Upper lobe of right lung (tissue), 1 donor: ENCODE results near the gene NAAA. TPM values are rescaled to one million over a fixed set of nuclear protein-coding genes. Genes with fewer than 3 reads are reported as not detected.
"Not testable (repeated sequence)": the region's sequence is repeated elsewhere in the genome, so short reads cannot be mapped to it uniquely, and the experiment has no call there.

Source experiments
- ATAC-seq: fragments of 200-7000 bp; cut with Tn5 transposase; one replicate; pipeline ENCODE4 v1.9.1; 2020; ENCODE audit warnings: mild to moderate bottlenecking, moderate library complexity
- DNase-seq: peaks from one replicate; pipeline ENCODE4 v3.0.0-alpha.2; 2020
- H3K27ac ChIP-seq: fragments of 200-600 bp; one replicate; pipeline ENCODE4 v1.8.0; 2022
- H3K27me3 ChIP-seq: fragments of 200-600 bp; one replicate; pipeline ENCODE4 v1.8.0; 2022; ENCODE audit warnings: mild to moderate bottlenecking
- H3K36me3 ChIP-seq: fragments of 200-600 bp; one replicate; pipeline ENCODE4 v1.8.0; 2022
- H3K4me1 ChIP-seq: fragments of 200-600 bp; one replicate; pipeline ENCODE4 v1.8.0; 2022
- H3K4me3 ChIP-seq: fragments of 200-600 bp; one replicate; pipeline ENCODE4 v1.8.0; 2022; ENCODE audit warnings: mild to moderate bottlenecking
- H3K9me3 ChIP-seq: fragments of 200-600 bp; one replicate; pipeline ENCODE4 v1.8.0; 2022
- CTCF ChIP-seq: fragments of 200-600 bp; IDR thresholded peaks from one replicate; pipeline ENCODE4 v1.8.0; 2022; ENCODE audit warnings: antibody characterized with exemption
- intact Hi-C: fragments of 100-400 bp; cut with DNase I; formaldehyde crosslinking; loops from one replicate; pipeline ENCODE4 v1.11.0; 2022
- total RNA-seq: library from RNA; stranded (reverse); fragmentation: NEBNext Ultra II Directional; extraction: Animal tissue kit (Norgen Biotek cat#: 25700); gene quantifications from one replicate; pipeline ENCODE4 v1.2.1, GENCODE V29; 2021
- donor health status: DM: no; HTN: yes; CAD: no; lungs with severe emphysema.

The NAAA gene
- total RNA-seq, 1 donor from 2014 or later, result 24.1 TPM

DNA sequence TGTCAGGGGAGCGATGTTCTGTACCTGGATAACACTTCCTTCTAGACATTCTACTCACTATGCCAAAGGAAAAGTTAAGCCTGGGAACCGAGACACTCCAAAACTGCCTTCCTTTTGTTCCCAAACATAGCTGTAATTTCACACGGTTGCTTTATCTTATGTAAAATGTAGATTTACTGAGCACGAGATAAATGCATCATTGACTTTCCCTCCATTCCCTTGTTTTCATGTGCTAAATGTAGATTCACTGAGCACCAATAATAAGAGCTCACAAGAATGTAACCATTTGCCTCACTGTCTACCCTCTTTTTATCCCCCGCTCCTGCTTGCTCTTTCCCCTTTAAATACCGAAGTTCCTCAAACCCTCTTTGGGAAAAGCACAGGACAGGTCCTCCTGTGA, 27.8 kb downstream of the NAAA start:
- no peak for TF ChIP-seq CTCF
- intact Hi-C loops, result no loop called here
- DNase-seq (no peak), ATAC-seq (no peak)
- Histone ChIP-seq H3K9me3 (no peaks in the 10 kb centered on the region), H3K36me3 (no peaks in the 10 kb centered on the region), H3K27ac (no peak overlapping the region), H3K27me3 (no peaks in the 10 kb centered on the region), H3K4me1 (no peaks in the 10 kb centered on the region), H3K4me3 (no peak overlapping the region)

DNA sequence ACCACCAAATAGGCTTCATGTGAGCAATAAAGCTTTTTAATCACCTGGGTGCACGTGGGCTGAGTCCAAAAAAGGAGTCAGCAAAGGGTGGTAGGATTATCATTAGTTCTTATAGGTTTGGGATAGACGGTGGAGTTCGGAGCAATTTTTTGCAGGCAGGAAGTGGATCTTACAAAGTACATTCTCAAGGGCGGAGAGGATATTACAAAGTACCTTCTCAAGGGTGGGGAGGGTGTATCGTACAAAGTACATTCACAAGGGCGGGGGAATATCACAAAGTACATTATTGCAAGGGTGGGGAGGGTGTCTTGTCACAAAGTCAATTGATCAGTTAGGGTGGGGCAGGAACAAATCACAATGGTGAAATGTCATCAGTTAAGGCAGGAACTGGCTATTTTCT, 30.0 kb downstream of the NAAA start:
- H3K27me3 ChIP-seq, DNase-seq, H3K4me3 ChIP-seq, ATAC-seq, H3K4me1 ChIP-seq, H3K9me3 ChIP-seq, intact Hi-C loops, H3K36me3 ChIP-seq, H3K27ac ChIP-seq: not testable (repeated sequence)

DNA sequence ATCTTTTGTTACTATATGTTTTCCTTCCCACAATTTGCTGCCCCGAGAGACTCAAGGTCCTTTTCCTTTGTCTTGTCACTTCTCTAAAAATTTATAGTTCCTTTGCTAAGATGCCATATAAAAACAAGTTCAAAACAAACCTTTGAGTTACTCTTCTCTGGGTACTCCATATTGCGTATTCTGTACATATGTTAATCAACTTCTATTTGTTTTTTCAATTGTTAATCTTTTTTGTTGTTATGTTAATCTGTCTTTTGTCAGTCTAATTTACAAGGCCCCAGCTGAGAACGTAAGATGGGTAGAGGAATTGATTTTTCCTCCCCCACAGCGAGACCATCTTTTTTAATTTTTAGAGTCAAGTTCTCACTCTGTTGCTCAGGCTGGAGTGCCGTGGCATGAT, 31.4 kb downstream of the NAAA start:
- Histone ChIP-seq H3K27me3 (no peaks in the 10 kb centered on the region), H3K9me3 (no peaks in the 10 kb centered on the region), H3K36me3 (no peaks in the 10 kb centered on the region), H3K4me3 (no peak overlapping the region), H3K27ac (no peak overlapping the region), H3K4me1 (no peaks in the 10 kb centered on the region)
- TF ChIP-seq CTCF, result no peak
- no peak for ATAC-seq
- DNase-seq, result no peak
- intact Hi-C loops, result no loop called here

DNA sequence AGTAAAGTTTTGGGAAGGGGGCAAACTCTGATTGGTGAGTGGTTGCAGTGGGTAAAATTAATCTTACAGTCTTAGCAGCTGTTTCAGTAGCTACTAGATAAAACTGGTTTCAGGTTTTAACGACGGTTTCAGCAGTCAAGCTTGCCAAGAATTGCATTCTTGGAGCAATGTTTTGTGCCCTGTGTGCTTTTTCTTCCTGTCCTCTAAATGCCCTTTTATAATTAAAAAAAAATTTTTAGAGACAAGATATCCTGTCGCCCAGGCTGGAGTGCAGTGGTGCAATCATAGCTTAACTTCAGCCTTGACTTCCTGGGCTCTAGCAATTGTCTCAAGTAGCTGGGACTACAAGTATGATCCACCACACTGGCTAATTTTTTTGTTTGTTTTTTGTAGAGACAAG, 32.3 kb downstream of the NAAA start:
- ATAC-seq, result no peak
- Histone ChIP-seq H3K4me1 (no peaks in the 10 kb centered on the region), H3K27ac (no peak overlapping the region), H3K36me3 (no peaks in the 10 kb centered on the region), H3K27me3 (no peaks in the 10 kb centered on the region), H3K9me3 (no peaks in the 10 kb centered on the region), H3K4me3 (no peak overlapping the region)
- TF ChIP-seq CTCF, result no peak
- no peak for DNase-seq
- intact Hi-C loops, result no loop called here

GRCh38 chr4:75907966-75908365, 32.8 kb downstream of the NAAA start:
- no peak for TF ChIP-seq CTCF
- Histone ChIP-seq H3K9me3 (no peaks in the 10 kb centered on the region), H3K27me3 (no peaks in the 10 kb centered on the region), H3K4me1 (no peaks in the 10 kb centered on the region), H3K27ac (no peak overlapping the region), H3K4me3 (no peak overlapping the region), H3K36me3 (no peaks in the 10 kb centered on the region)
- intact Hi-C loops, result no loop called here
- DNase-seq, result no peak
- peak; percentile 37 for ATAC-seq

GRCh38 chr4:75904076-75904475, 36.7 kb downstream of the NAAA start:
- DNase-seq (no peak), ATAC-seq (no peak)
- no peak overlapping the region for H3K4me3 ChIP-seq
- no peaks in the 10 kb centered on the region for H3K36me3 ChIP-seq
- H3K27ac ChIP-seq, result no peak overlapping the region
- no peak for TF ChIP-seq CTCF
- intact Hi-C loops, result no loop called here
- no peaks in the 10 kb centered on the region for H3K4me1 ChIP-seq
- no peaks in the 10 kb centered on the region for H3K27me3 ChIP-seq
- H3K9me3 ChIP-seq, result no peaks in the 10 kb centered on the region
